WERI-Rb-1 (cell line): ENCODE results near the gene SRRM2.

Source experiments
- DNase-seq: peaks from one replicate; pipeline ENCODE4 v3.0.0-alpha.2; 2020
- H3K27ac ChIP-seq: fragments of 250-450 bp; sonication (Bioruptor Pico); 2 replicates; pipeline ENCODE4 v1.5.1; 2020; ENCODE audit warnings: mild to moderate bottlenecking, moderate library complexity
- H3K27me3 ChIP-seq: fragments of 250-450 bp; sonication (Bioruptor Pico); 2 replicates; pipeline ENCODE4 v1.5.1; 2021; ENCODE audit warnings: mild to moderate bottlenecking, low read depth, moderate library complexity; ENCODE audit not compliant: insufficient read depth, severe bottlenecking
- H3K36me3 ChIP-seq: fragments of 250-450 bp; sonication (Bioruptor Pico); 2 replicates; pipeline ENCODE4 v1.5.1; 2020; ENCODE audit warnings: mild to moderate bottlenecking, moderate library complexity
- H3K4me3 ChIP-seq: 2 replicates; pipeline ENCODE4 v1.5.1; 2011; ENCODE audit warnings: low read depth, mild to moderate bottlenecking, control low read depth, low read length
- H3K9me3 ChIP-seq: fragments of 250-450 bp; sonication (Bioruptor Pico); 2 replicates; pipeline ENCODE4 v1.5.1; 2021; ENCODE audit warnings: mild to moderate bottlenecking, moderate library complexity; ENCODE audit not compliant: severe bottlenecking
- TF ChIP-seq, protein P1 (sequence below): IDR thresholded peaks from 2 replicates; pipeline ENCODE4 v1.5.1; 2011; ENCODE audit warnings: low read depth, mild to moderate bottlenecking, control low read depth, inconsistent platforms, low read length

Gene SRRM2

DNA sequence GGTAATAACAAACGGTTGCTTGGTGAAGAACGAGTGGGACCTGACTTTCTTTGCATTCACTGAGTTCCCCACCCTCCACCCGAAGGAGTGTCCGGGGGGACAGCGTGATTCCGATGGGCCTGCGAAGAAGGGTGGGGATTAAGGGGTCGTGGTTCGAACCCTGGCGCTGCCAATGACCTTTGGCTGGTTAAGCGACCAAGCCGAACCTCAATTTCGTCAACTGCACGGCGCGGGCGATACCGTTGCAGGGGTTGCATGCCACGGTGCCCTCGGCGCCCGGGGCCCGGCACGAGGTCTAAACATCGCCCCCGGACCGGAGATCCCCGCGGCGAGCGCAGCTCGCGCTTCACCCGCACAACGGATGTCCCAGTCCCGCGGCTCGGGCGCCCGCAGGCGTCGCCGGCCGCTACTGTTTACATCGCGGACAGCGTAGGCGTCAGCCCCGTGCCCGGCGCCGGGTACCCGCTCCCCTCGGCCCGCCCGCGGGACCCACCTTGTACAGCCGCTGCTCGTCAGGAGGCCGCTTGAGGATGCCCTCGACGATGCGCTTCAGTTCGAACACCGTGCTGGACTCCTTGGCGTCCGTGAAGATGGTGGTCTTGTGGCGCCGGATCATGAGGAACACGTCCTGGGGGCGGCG is 24.2 kb downstream of the SRRM2 start:
- Histone ChIP-seq H3K27ac (peak overlapping the region; percentile 87), H3K27me3 (no peaks in the 10 kb centered on the region), H3K9me3 (no peaks in the 10 kb centered on the region), H3K36me3 (peaks cover 44% of the 10 kb centered on the region), H3K4me3 (peak overlapping the region; percentile 66)
- no peak for DNase-seq
- TF ChIP-seq, protein P1, sequence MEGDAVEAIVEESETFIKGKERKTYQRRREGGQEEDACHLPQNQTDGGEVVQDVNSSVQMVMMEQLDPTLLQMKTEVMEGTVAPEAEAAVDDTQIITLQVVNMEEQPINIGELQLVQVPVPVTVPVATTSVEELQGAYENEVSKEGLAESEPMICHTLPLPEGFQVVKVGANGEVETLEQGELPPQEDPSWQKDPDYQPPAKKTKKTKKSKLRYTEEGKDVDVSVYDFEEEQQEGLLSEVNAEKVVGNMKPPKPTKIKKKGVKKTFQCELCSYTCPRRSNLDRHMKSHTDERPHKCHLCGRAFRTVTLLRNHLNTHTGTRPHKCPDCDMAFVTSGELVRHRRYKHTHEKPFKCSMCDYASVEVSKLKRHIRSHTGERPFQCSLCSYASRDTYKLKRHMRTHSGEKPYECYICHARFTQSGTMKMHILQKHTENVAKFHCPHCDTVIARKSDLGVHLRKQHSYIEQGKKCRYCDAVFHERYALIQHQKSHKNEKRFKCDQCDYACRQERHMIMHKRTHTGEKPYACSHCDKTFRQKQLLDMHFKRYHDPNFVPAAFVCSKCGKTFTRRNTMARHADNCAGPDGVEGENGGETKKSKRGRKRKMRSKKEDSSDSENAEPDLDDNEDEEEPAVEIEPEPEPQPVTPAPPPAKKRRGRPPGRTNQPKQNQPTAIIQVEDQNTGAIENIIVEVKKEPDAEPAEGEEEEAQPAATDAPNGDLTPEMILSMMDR = no peak

DNA sequence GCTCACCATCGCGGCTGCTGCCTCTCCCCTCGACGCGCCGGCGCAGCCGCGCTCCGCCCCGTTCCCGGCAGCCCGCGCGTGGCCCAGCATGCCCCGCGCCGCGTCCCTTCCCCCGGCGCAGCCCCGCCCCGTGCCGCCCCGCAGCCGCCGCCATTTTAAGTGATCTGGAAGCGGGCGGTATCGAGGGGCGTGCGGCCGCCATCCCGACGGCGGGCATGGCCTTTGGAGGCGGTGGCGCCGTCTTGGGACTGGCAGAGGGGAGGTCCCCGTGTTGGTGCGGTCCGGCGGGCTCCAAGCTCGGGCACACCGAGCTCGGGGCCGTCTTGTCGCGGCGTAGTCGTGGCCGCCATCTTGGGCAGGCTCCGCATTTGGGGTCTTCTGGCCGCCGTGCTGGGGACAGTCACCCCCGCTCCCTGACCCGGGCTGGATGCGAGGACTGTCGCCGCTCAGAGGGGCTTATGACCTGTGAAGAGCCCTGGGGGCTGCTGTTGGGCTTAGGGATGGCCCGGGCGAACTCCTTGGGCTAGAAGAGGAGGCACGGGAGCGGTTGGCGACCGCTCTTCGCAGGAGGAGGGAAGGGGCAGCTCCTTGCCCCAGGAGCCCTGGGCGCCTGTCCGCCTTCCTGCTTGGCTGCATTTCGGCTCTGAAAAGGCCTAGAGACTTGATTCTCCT is 24.9 kb downstream of the SRRM2 start, which contains the start of gene ELOB:
TSS of gene ELOB (minus strand) at position 50 of the 672 bp plus-strand sequence. CDS start at position 9, 41 bp downstream.
- H3K9me3 ChIP-seq = no peaks in the 10 kb centered on the region
- no peaks in the 10 kb centered on the region for H3K27me3 ChIP-seq
- H3K36me3 ChIP-seq = peaks cover 38% of the 10 kb centered on the region
- TF ChIP-seq, protein P1 = no peak
- H3K27ac ChIP-seq = peak within 1 kb of the TSS; percentile 99
- peak within 1 kb of the TSS; percentile 74 for H3K4me3 ChIP-seq
- DNase-seq = peak; percentile 86

DNA sequence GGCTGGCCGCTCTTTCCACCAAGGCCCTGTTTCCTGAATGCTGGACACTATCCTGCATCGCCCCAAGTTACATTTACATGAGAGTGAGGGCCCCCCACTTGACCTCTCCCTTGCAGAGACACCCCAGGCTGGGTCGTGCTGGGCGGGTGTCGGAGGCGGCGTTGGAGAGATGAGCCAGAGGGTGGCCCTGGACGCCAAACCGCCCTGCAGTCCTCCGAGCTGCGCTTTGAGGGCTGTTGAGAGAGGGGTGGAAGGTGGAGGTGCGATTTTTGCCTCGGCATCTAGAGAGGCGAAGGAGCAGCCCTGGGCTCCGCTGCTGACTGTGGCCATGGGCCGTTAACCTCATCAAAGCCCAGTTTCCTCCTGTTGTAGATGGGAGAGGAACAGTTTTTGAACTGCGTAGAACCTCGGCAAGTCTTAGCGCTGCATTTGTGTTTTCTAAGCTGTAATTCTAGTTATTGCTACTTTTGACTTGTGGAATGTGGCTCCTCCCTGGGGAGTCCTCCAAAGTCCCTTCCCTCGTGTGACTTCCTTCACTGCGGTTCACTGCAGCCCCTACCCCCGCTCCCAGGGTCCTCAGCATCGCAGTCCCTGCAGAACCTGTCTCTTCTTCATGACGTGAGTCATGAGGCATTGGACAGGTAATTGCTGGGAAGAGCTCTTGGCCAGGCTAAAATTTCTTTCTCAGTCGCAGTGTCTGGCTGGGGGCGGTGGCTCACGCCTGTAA is 25.6 kb downstream of the SRRM2 start:
- peak overlapping the region; percentile 74 for H3K4me3 ChIP-seq
- DNase-seq = no peak
- peaks cover 33% of the 10 kb centered on the region for H3K36me3 ChIP-seq
- no peaks in the 10 kb centered on the region for H3K27me3 ChIP-seq
- peak overlapping the region; percentile 99 for H3K27ac ChIP-seq
- H3K9me3 ChIP-seq = no peaks in the 10 kb centered on the region
- TF ChIP-seq, protein P1 = no peak

DNA sequence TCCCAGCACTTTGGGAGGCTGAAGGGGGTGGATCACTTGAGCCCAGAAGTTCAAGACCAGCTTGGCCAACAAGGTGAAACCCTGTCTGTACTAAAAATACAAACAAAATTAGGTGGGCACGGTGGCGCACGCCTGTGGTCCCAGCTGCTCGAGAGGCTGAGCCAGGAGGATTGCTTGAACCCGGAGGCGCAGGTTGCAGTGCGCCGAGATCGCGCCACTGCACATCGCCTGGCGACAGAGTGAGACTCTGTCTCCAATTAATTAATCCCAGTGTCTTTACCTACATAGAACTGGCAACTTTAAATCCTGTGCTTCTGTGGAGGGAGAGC is 26.2 kb downstream of the SRRM2 start:
- no peak overlapping the region; the same call in 1 of the 2 replicates for H3K27ac ChIP-seq
- TF ChIP-seq, protein P1 = no peak
- no peaks in the 10 kb centered on the region for H3K27me3 ChIP-seq
- peaks cover 27% of the 10 kb centered on the region for H3K36me3 ChIP-seq
- DNase-seq = no peak
- no peak overlapping the region for H3K4me3 ChIP-seq
- no peaks in the 10 kb centered on the region for H3K9me3 ChIP-seq

DNA sequence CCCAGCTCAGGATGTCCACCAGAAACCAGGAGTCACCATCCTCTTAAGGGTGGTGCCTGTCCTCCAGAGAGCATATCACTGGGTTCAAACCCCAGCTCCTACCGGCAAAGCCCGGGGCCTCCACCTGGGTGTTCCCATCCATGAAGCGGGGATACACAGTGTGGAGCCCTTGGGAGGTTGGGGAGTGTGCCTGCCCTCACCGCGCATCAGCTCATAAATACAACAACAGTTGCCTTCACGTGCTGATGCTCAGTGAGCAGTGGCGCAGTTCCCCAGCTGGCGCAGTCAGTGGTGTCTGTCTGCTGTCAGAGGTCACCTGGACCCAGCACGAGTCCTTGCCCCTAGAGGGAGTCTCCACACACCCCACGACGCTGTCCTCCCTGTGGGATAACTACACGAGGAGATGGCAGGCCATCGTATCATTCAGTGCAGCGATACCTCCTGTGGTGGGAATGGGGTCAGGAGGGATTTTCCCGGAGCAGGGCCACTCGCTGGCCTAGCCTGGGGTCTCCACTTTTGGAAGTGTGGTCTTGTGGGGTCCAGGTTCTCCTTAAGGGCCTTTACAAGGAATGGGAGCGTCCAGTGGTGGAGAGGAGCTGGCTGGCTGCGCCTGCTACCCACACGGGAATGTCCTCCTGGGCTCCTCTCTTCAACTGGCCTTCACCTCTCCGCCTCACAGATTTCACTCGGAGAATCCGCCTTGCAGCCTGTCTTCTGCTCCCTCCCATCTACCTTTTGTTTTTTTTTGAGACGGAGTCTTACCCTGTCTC is 26.9 kb downstream of the SRRM2 start:
- no peak for DNase-seq
- H3K9me3 ChIP-seq = no peaks in the 10 kb centered on the region
- no peak overlapping the region for H3K27ac ChIP-seq
- no peaks in the 10 kb centered on the region for H3K27me3 ChIP-seq
- TF ChIP-seq, protein P1 = peak; percentile 24; the same call in 1 of the 2 replicates
- no peak overlapping the region for H3K4me3 ChIP-seq
- peaks cover 20% of the 10 kb centered on the region for H3K36me3 ChIP-seq
